ENCODE results near the gene FKBP6. TPM values are rescaled to one million over a fixed set of nuclear protein-coding genes. Genes with fewer than 3 reads are reported as not detected.

Gene FKBP6
- total and polyA plus RNA-seq, 9 of the 15 experiments (the other 6 are each of a cell fraction or from before 2014, with no cell fraction given), result not detected

DNA sequence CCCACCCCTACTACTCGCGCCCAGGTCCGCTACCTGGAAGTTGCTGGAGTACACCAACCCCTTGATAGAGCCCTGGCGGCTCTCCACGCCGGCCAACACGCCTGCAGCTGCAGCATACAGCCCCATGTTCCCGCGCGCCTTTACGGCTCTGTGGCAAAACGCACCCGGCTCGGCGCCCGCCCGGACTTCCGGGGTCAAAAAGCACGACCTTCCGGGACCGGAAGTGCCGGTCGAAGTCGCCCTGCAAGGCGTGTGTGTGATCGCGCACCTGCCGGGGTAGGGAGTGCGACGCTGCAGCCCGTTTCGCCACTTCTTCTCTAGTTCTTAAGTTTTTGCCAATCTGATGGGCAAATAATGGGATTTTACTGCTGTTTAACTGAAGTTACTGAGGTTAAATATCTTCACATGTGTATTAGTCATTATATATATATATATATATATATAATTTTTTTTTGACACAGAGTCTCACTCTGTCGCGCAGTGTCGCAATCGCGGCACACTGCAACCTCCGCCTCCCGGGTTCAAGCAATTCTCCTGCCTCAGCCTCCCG, 19.2 kb upstream of the FKBP6 start, which contains the start of gene NSUN5 (continued):
- peak; percentile 83; the same call in 1 of the 2 replicates for TF ChIP-seq JUN (IDR thresholded peaks at IDR 0.05; ENCODE audit: borderline replicate concordance, low read depth, low read length)
- no peak for TF ChIP-seq JUN (CRISPR knock-in tag; IDR thresholded peaks at IDR 0.05; ENCODE audit: borderline replicate concordance)
- peak; percentile 26; the same call in 1 of the 2 replicates for TF ChIP-seq TAF7 (tag; IDR thresholded peaks at IDR 0.05)
- TF ChIP-seq, protein P1, sequence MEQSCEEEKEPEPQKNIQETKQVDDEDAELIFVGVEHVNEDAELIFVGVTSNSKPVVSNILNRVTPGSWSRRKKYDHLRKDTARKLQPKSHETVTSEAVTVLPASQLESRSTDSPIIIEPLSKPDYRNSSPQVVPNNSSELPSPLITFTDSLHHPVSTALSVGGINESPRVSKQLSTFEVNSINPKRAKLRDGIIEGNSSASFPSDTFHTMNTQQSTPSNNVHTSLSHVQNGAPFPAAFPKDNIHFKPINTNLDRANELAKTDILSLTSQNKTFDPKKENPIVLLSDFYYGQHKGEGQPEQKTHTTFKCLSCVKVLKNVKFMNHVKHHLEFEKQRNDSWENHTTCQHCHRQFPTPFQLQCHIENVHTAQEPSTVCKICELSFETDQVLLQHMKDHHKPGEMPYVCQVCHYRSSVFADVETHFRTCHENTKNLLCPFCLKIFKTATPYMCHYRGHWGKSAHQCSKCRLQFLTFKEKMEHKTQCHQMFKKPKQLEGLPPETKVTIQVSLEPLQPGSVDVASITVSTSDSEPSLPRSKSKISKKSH (CRISPR knock-in tag; IDR thresholded peaks at IDR 0.05), result no peak
- peak in 1 of 2 experiments; percentile 10; a peak in 1 of 4 replicates for TF ChIP-seq MLLT1 (IDR thresholded peaks at IDR 0.05)
- no peak for TF ChIP-seq HDAC3 (IDR thresholded peaks at IDR 0.05; ENCODE audit: borderline replicate concordance, partially characterized antibody)
- TF ChIP-seq ZNF639 (CRISPR knock-in tag; conservative IDR thresholded peaks at IDR 0.05 in 1 of 2, IDR thresholded peaks at IDR 0.05 in 1 of 2), result peak in 1 of 2 experiments; percentile 82; a peak in 2 of 4 replicates
- no peak for TF ChIP-seq GTF2A2 (tag; IDR thresholded peaks at IDR 0.05)
- TF ChIP-seq ZBTB43 (CRISPR knock-in tag; IDR thresholded peaks at IDR 0.05), result no peak
- TF ChIP-seq KAT8 (IDR thresholded peaks at IDR 0.05; ENCODE audit: low read depth), result no peak
- no peak for TF ChIP-seq NCOA2 (IDR thresholded peaks at IDR 0.05; ENCODE audit: partially characterized antibody in 2 of 2)
- TF ChIP-seq CREBBP (IDR thresholded peaks at IDR 0.05; ENCODE audit: low read depth, low read length), result no peak
- TF ChIP-seq ZBTB17 (CRISPR knock-in tag; IDR thresholded peaks at IDR 0.05), result no peak
- TF ChIP-seq KHSRP (IDR thresholded peaks at IDR 0.05), result no peak
- TF ChIP-seq CXXC5 (CRISPR knock-in tag; IDR thresholded peaks at IDR 0.05), result peak; percentile 97
- no peak for TF ChIP-seq HMG20B (CRISPR knock-in tag; IDR thresholded peaks at IDR 0.05)
- no peak for TF ChIP-seq THRAP3 (IDR thresholded peaks at IDR 0.05; ENCODE audit: borderline replicate concordance)
- 0 out of 2 replicates have a peak, but pooled peaks have one; percentile 28 for TF ChIP-seq SMAD4 (CRISPR knock-in tag; conservative IDR thresholded peaks at IDR 0.05)
- TF ChIP-seq L3MBTL2 (IDR thresholded peaks at IDR 0.05), result peak; percentile 100
